SK-N-SH treated with all-trans-retinoic acid at 6 μM for 48 hours (cell line): ENCODE results near the gene CDH4.

Experiments
- ATAC-seq: fragments of 200-7000 bp; cut with Tn5 transposase; 3 replicates; pipeline ENCODE4 v1.9.1; 2020; ENCODE audit warnings: mild to moderate bottlenecking, moderate library complexity
- BACH2 ChIP-seq: fragments of 250-450 bp; sonication (Bioruptor Pico); IDR thresholded peaks from 2 replicates; pipeline ENCODE4 v1.9.0; 2021; ENCODE audit warnings: mild to moderate bottlenecking, borderline replicate concordance
- ESRRG ChIP-seq: fragments of 250-450 bp; sonication (Bioruptor Pico); IDR thresholded peaks from 2 replicates; pipeline ENCODE4 v1.6.1; 2021; ENCODE audit warnings: mild to moderate bottlenecking
- GLIS3 ChIP-seq: fragments of 250-450 bp; sonication (Bioruptor Pico); IDR thresholded peaks from 2 replicates; pipeline ENCODE4 v1.5.0; 2020; ENCODE audit warnings: mild to moderate bottlenecking, moderate library complexity
- ISL1 ChIP-seq: fragments of 250-450 bp; sonication (Bioruptor Pico); IDR thresholded peaks from 2 replicates; pipeline ENCODE4 v2.1.2; 2022; ENCODE audit warnings: mild to moderate bottlenecking, moderate library complexity
- OSR1 ChIP-seq: fragments of 250-450 bp; sonication (Bioruptor Pico); IDR thresholded peaks from 2 replicates; pipeline ENCODE4 v1.8.0; 2022; ENCODE audit warnings: moderate library complexity, mild to moderate bottlenecking, inconsistent platforms
- PPARA ChIP-seq: fragments of 250-450 bp; sonication (Bioruptor Pico); IDR thresholded peaks from 2 replicates; pipeline ENCODE4 v1.5.0; 2020; ENCODE audit warnings: mild to moderate bottlenecking, borderline replicate concordance
- RARB ChIP-seq: fragments of 250-450 bp; sonication (Bioruptor Pico); IDR thresholded peaks from 2 replicates; pipeline ENCODE4 v1.8.0; 2021; ENCODE audit warnings: mild to moderate bottlenecking, moderate library complexity
- SNAI2 ChIP-seq: fragments of 250-450 bp; sonication (Bioruptor Pico); IDR thresholded peaks from 2 replicates; pipeline ENCODE4 v1.5.0; 2020; ENCODE audit warnings: mild to moderate bottlenecking, moderate library complexity
- TCF4 ChIP-seq: fragments of 250-450 bp; sonication (Bioruptor Pico); IDR thresholded peaks from 2 replicates; pipeline ENCODE4 v1.8.0; 2021; ENCODE audit warnings: mild to moderate bottlenecking, moderate library complexity, borderline replicate concordance
- TOX ChIP-seq: fragments of 250-450 bp; sonication (Bioruptor Pico); IDR thresholded peaks from 2 replicates; pipeline ENCODE4 v1.8.0; 2021; ENCODE audit warnings: mild to moderate bottlenecking, moderate library complexity, borderline replicate concordance
- ZC3H10 ChIP-seq: fragments of 250-450 bp; sonication (Bioruptor Pico); IDR thresholded peaks from 2 replicates; pipeline ENCODE4 v1.5.1; 2021; ENCODE audit warnings: mild to moderate bottlenecking, moderate library complexity
- ZFP30 ChIP-seq: fragments of 450-650 bp; formaldehyde crosslinking; IDR thresholded peaks from 2 replicates; pipeline ENCODE4 v1.5.0; 2022; ENCODE audit warnings: mild to moderate bottlenecking, moderate library complexity
- ZNF565 ChIP-seq: fragments of 450-650 bp; formaldehyde crosslinking; conservative IDR thresholded peaks from 2 replicates; pipeline ENCODE4 v1.5.0; 2020; ENCODE audit warnings: low read depth, mild to moderate bottlenecking, moderate library complexity
- ZNF70 ChIP-seq: fragments of 450-650 bp; formaldehyde crosslinking; IDR thresholded peaks from 2 replicates; pipeline ENCODE4 v1.5.0; 2020; ENCODE audit warnings: mild to moderate bottlenecking, moderate library complexity
- TF ChIP-seq, protein P1 (sequence below): fragments of 250-450 bp; sonication (Bioruptor Pico); IDR thresholded peaks from 2 replicates; pipeline ENCODE4 v1.5.1; 2021; ENCODE audit warnings: mild to moderate bottlenecking, moderate library complexity
- TF ChIP-seq, protein P2 (sequence below): fragments of 250-450 bp; sonication (Bioruptor Pico); IDR thresholded peaks from 2 replicates; pipeline ENCODE4 v1.5.0; 2020; ENCODE audit warnings: mild to moderate bottlenecking, moderate library complexity
- TF ChIP-seq, protein P3 (sequence below): fragments of 250-450 bp; sonication (Bioruptor Pico); IDR thresholded peaks from 2 replicates; pipeline ENCODE4 v1.8.0; 2021; ENCODE audit warnings: low read depth, mild to moderate bottlenecking, moderate library complexity, borderline replicate concordance
- TF ChIP-seq, protein P4 (sequence below): fragments of 250-450 bp; sonication (Bioruptor Pico); IDR thresholded peaks from 2 replicates; pipeline ENCODE4 v1.8.0; 2020; ENCODE audit warnings: mild to moderate bottlenecking, moderate library complexity, borderline replicate concordance

Gene CDH4

DNA sequence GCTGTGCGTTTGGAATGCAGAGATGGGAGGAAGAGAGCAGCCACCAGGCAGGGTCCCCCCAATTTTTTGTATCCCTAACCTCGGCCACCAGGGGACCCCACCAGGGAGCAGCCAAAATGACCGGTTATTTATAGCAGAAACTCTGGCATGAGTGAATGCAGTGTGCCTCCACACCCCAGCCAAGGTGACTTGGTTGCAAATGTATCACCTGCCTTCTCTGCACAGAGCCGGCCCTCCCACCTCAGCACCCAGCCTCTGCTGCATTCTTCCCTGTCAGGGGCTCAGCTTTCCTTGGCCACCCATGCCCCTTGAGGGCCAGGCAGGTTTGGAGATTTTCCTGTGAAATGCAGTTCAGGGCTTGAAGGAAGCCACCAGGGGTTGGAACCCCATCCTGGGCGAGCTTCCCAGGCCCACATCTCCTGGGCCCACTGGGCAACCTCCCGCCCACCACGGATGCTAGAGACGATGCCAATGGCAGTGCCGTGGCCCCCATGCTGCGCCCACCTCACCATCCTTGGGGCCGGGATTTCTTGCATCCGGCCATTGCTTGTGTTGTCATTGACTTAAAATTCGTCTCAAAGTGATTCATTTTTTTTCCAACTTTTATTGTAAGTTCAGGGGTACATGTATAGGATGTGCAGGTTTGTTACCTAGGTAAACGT, 522.0 kb downstream of the CDH4 start (continued):
- TF ChIP-seq ZC3H10: no peak
- TF ChIP-seq ZNF70 (CRISPR knock-in tag): no peak
- no peak for TF ChIP-seq GLIS3
- no peak for TF ChIP-seq PPARA (CRISPR knock-in tag)
- TF ChIP-seq, all 23 proteins: peak for 0

DNA sequence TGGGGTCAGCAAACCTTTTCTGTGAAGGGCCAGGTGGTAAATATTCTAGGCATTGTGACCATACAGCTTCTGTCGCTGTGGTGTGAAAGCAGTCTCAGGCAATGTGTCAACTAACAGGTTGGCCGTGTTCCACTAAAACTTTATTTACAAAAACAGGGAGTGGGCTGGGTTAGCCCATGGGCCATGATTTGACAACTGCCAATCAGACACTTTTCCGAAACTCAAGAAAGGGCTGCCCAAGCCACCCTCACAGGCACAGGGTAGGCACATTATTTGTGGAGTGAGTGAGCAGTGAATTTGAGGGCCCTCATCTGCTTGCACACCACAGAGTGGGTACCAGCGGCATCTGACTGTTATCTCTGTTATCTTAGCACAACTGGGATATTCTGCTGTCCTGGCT, 523.4 kb downstream of the CDH4 start:
- no peak for TF ChIP-seq ZNF70 (CRISPR knock-in tag)
- TF ChIP-seq ZFP30 (CRISPR knock-in tag): no peak
- TF ChIP-seq, protein P1, sequence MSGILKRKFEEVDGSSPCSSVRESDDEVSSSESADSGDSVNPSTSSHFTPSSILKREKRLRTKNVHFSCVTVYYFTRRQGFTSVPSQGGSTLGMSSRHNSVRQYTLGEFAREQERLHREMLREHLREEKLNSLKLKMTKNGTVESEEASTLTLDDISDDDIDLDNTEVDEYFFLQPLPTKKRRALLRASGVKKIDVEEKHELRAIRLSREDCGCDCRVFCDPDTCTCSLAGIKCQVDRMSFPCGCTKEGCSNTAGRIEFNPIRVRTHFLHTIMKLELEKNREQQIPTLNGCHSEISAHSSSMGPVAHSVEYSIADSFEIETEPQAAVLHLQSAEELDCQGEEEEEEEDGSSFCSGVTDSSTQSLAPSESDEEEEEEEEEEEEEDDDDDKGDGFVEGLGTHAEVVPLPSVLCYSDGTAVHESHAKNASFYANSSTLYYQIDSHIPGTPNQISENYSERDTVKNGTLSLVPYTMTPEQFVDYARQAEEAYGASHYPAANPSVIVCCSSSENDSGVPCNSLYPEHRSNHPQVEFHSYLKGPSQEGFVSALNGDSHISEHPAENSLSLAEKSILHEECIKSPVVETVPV (CRISPR knock-in tag): no peak
- TF ChIP-seq OSR1 (CRISPR knock-in tag): no peak
- TF ChIP-seq BACH2 (CRISPR knock-in tag): no peak
- TF ChIP-seq TOX (CRISPR knock-in tag): no peak
- TF ChIP-seq GLIS3: no peak
- no peak for TF ChIP-seq RARB
- no peak for TF ChIP-seq TCF4
- TF ChIP-seq ZNF565: no peak
- TF ChIP-seq ISL1 (CRISPR knock-in tag): no peak
- TF ChIP-seq ZC3H10: no peak
- no peak for TF ChIP-seq SNAI2 (CRISPR knock-in tag)
- no peak for ATAC-seq

DNA sequence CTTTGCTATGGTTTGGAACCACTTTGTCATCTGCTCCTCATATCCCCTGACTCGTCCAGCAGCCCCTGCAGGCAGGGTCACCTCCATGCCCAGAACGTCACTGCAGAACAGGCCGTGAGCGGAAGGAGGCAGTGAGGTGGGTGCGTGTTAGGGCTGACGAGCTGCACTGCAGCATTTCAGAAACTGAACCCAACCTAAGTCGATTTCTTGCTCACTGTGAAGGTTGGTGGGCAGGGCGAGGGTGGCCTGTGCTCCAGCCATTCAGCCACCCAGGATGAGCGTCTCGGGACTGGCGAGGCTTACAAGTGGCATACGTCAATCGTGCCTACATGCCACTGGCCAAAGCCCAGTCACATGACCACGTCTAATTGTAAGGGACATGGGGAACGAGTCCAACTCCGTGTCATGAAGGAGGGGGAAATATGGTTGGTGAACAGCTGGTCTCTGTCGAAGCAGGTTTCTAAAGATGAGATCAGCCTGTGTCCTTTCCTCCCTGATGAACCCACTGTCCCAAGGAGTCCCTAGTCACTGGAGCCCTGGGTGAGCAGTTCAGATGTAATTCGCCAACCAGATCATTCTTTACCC, 524.5 kb downstream of the CDH4 start:
- TF ChIP-seq ZFP30 (CRISPR knock-in tag) (no peak), ZNF565 (no peak), TOX (CRISPR knock-in tag) (no peak), PPARA (CRISPR knock-in tag) (no peak), ESRRG (CRISPR knock-in tag) (no peak), BACH2 (CRISPR knock-in tag) (no peak), ZNF70 (CRISPR knock-in tag) (no peak), ISL1 (CRISPR knock-in tag) (no peak), RARB (no peak)
- TF ChIP-seq, protein P2, sequence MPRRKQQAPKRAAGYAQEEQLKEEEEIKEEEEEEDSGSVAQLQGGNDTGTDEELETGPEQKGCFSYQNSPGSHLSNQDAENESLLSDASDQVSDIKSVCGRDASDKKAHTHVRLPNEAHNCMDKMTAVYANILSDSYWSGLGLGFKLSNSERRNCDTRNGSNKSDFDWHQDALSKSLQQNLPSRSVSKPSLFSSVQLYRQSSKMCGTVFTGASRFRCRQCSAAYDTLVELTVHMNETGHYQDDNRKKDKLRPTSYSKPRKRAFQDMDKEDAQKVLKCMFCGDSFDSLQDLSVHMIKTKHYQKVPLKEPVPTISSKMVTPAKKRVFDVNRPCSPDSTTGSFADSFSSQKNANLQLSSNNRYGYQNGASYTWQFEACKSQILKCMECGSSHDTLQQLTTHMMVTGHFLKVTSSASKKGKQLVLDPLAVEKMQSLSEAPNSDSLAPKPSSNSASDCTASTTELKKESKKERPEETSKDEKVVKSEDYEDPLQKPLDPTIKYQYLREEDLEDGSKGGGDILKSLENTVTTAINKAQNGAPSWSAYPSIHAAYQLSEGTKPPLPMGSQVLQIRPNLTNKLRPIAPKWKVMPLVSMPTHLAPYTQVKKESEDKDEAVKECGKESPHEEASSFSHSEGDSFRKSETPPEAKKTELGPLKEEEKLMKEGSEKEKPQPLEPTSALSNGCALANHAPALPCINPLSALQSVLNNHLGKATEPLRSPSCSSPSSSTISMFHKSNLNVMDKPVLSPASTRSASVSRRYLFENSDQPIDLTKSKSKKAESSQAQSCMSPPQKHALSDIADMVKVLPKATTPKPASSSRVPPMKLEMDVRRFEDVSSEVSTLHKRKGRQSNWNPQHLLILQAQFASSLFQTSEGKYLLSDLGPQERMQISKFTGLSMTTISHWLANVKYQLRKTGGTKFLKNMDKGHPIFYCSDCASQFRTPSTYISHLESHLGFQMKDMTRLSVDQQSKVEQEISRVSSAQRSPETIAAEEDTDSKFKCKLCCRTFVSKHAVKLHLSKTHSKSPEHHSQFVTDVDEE (CRISPR knock-in tag): no peak
- TF ChIP-seq, protein P3, sequence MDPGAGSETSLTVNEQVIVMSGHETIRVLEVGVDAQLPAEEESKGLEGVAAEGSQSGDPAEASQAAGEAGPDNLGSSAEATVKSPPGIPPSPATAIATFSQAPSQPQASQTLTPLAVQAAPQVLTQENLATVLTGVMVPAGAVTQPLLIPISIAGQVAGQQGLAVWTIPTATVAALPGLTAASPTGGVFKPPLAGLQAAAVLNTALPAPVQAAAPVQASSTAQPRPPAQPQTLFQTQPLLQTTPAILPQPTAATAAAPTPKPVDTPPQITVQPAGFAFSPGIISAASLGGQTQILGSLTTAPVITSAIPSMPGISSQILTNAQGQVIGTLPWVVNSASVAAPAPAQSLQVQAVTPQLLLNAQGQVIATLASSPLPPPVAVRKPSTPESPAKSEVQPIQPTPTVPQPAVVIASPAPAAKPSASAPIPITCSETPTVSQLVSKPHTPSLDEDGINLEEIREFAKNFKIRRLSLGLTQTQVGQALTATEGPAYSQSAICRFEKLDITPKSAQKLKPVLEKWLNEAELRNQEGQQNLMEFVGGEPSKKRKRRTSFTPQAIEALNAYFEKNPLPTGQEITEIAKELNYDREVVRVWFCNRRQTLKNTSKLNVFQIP (CRISPR knock-in tag): no peak
- TF ChIP-seq, protein P4, sequence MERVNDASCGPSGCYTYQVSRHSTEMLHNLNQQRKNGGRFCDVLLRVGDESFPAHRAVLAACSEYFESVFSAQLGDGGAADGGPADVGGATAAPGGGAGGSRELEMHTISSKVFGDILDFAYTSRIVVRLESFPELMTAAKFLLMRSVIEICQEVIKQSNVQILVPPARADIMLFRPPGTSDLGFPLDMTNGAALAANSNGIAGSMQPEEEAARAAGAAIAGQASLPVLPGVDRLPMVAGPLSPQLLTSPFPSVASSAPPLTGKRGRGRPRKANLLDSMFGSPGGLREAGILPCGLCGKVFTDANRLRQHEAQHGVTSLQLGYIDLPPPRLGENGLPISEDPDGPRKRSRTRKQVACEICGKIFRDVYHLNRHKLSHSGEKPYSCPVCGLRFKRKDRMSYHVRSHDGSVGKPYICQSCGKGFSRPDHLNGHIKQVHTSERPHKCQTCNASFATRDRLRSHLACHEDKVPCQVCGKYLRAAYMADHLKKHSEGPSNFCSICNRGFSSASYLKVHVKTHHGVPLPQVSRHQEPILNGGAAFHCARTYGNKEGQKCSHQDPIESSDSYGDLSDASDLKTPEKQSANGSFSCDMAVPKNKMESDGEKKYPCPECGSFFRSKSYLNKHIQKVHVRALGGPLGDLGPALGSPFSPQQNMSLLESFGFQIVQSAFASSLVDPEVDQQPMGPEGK: no peak
- TF ChIP-seq, protein P1 (CRISPR knock-in tag): no peak
- ATAC-seq: no peak
